Measurements from ENCODE around the gene ZNF385B. TPM values are rescaled to one million over a fixed set of nuclear protein-coding genes. Genes with fewer than 3 reads are reported as not detected.

Gene ZNF385B
- total RNA-seq, 1 experiment from 2014 or later: 0.77 TPM

DNA sequence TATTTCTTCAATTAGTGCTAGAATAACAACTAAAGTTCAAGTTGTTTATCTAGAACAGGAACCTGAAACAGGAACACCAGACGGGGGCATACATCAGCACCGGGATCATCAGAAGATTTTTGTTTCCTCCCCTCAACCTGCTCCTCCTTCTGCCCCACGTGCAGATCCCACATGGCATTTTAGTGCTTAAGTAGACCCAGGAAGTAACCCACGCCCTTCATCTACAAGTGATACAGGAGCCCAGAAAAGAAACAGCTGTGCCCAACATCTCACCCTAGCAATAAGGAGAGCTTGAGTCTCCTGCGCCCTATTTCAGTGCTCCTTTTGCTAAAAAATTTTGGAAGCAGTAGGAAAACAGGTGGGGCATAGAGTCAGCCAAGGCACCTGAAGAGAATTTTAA lies 5.2 kb downstream of the ZNF385B start:
- H3K27me3 ChIP-seq (replicated peaks; ENCODE audit: control insufficient read depth, insufficient read depth, low read length): 0 out of 2 replicates have a peak, but pooled peaks cover 3% of the 10 kb centered on the region
- no peak overlapping the region for H3K4me3 ChIP-seq (ENCODE audit: low read depth, low read length)
- intact Hi-C loops (cut with micrococcal nuclease; ENCODE audit: unreplicated experiment): no loop called here
- peaks cover 4% of the 10 kb centered on the region for H3K36me3 Mint-ChIP-seq (ENCODE audit: insufficient read depth, unreplicated experiment)
- H3K36me3 ChIP-seq (ENCODE audit: control insufficient read depth, insufficient read depth, low read length): no peaks in the 10 kb centered on the region
- H3K4me1 ChIP-seq: no peaks in the 10 kb centered on the region
- TF ChIP-seq, protein P1, sequence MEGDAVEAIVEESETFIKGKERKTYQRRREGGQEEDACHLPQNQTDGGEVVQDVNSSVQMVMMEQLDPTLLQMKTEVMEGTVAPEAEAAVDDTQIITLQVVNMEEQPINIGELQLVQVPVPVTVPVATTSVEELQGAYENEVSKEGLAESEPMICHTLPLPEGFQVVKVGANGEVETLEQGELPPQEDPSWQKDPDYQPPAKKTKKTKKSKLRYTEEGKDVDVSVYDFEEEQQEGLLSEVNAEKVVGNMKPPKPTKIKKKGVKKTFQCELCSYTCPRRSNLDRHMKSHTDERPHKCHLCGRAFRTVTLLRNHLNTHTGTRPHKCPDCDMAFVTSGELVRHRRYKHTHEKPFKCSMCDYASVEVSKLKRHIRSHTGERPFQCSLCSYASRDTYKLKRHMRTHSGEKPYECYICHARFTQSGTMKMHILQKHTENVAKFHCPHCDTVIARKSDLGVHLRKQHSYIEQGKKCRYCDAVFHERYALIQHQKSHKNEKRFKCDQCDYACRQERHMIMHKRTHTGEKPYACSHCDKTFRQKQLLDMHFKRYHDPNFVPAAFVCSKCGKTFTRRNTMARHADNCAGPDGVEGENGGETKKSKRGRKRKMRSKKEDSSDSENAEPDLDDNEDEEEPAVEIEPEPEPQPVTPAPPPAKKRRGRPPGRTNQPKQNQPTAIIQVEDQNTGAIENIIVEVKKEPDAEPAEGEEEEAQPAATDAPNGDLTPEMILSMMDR (IDR thresholded peaks at IDR 0.05; ENCODE audit: insufficient read depth in 1 of 2, low read depth in 1 of 2, low read length in 1 of 2, severe bottlenecking in 1 of 2, unreplicated experiment in 1 of 2): no peak
- H3K9me3 ChIP-seq: no peaks in the 10 kb centered on the region
- no peak overlapping the region for H3K4me3 Mint-ChIP-seq (ENCODE audit: unreplicated experiment)
- peaks cover 29% of the 10 kb centered on the region for H3K27me3 Mint-ChIP-seq (ENCODE audit: insufficient read depth, unreplicated experiment)
- ChIA-PET CTCF (no interaction called here), POLR2A (no interaction called here)
- BruUV-seq (replicated peaks): no TSS peak
- DNase-seq: no peak
- no peaks in the 10 kb centered on the region for H3K9me3 Mint-ChIP-seq (ENCODE audit: unreplicated experiment)
- no peak overlapping the region for H3K27ac Mint-ChIP-seq (ENCODE audit: unreplicated experiment)
- peaks cover 5% of the 10 kb centered on the region for H3K4me1 Mint-ChIP-seq (ENCODE audit: low read depth, unreplicated experiment)

DNA sequence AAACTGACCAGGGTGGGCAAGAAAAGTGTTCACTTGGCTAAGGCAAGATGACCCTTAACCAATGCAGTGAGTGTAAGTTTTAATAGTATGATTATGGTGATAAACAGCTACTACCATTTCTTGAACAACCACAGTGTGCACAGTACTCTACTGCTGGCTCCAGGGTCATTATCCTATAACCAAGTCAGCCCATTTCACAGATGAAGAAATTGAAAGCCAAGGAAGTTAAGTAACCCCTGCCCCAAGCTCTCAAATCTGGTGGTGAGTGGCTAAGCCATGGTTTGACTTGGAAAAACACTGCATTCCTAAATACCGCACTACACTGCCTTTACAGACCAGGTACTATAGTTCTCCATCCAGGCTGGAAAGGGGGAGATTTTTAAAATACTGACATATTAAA lies 5.7 kb downstream of the ZNF385B start:
- ChIA-PET POLR2A (no interaction called here), CTCF (no interaction called here)
- Mint-ChIP-seq H3K27ac (ENCODE audit: unreplicated experiment) (no peak overlapping the region), H3K4me1 (ENCODE audit: low read depth, unreplicated experiment) (peaks cover 5% of the 10 kb centered on the region), H3K27me3 (ENCODE audit: insufficient read depth, unreplicated experiment) (peaks cover 29% of the 10 kb centered on the region), H3K4me3 (ENCODE audit: unreplicated experiment) (no peak overlapping the region), H3K9me3 (ENCODE audit: unreplicated experiment) (no peaks in the 10 kb centered on the region), H3K36me3 (ENCODE audit: insufficient read depth, unreplicated experiment) (peaks cover 4% of the 10 kb centered on the region)
- TF ChIP-seq, protein P1 (IDR thresholded peaks at IDR 0.05; ENCODE audit: insufficient read depth in 1 of 2, low read depth in 1 of 2, low read length in 1 of 2, severe bottlenecking in 1 of 2, unreplicated experiment in 1 of 2): no peak
- no peaks in the 10 kb centered on the region for H3K4me1 ChIP-seq
- H3K27me3 ChIP-seq (replicated peaks; ENCODE audit: control insufficient read depth, insufficient read depth, low read length): 0 out of 2 replicates have a peak, but pooled peaks cover 3% of the 10 kb centered on the region
- H3K4me3 ChIP-seq (ENCODE audit: low read depth, low read length): no peak overlapping the region
- no TSS peak for BruUV-seq (replicated peaks)
- no peak for DNase-seq
- intact Hi-C loops (cut with micrococcal nuclease; ENCODE audit: unreplicated experiment): no loop called here
- H3K36me3 ChIP-seq (ENCODE audit: control insufficient read depth, insufficient read depth, low read length): no peaks in the 10 kb centered on the region
- no peaks in the 10 kb centered on the region for H3K9me3 ChIP-seq

DNA sequence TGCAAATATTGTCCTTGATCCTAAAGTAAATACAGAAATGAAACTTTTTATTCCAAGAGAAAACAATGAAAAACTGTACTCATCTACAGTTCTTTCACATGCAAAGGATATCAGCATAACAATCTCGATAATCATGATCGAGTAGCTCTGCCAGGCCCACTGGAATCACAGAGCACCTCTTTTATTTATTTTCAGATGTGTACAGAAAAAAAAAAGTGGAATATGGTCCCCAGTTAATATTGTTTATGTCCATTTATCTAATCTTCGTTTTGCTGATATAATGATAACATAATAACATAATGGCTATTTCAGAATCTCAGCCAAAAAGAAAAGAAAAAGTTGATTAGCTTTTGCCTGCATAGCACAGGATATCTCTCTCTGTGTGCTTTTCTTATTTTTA lies 6.5 kb downstream of the ZNF385B start:
- DNase-seq: no peak
- Mint-ChIP-seq H3K9me3 (ENCODE audit: unreplicated experiment) (no peaks in the 10 kb centered on the region), H3K4me1 (ENCODE audit: low read depth, unreplicated experiment) (no peaks in the 10 kb centered on the region), H3K27ac (ENCODE audit: unreplicated experiment) (no peak overlapping the region), H3K27me3 (ENCODE audit: insufficient read depth, unreplicated experiment) (peaks cover 21% of the 10 kb centered on the region), H3K4me3 (ENCODE audit: unreplicated experiment) (no peak overlapping the region), H3K36me3 (ENCODE audit: insufficient read depth, unreplicated experiment) (no peaks in the 10 kb centered on the region)
- no peak overlapping the region for H3K4me3 ChIP-seq (ENCODE audit: low read depth, low read length)
- no peaks in the 10 kb centered on the region for H3K36me3 ChIP-seq (ENCODE audit: control insufficient read depth, insufficient read depth, low read length)
- TF ChIP-seq, protein P1 (IDR thresholded peaks at IDR 0.05; ENCODE audit: insufficient read depth in 1 of 2, low read depth in 1 of 2, low read length in 1 of 2, severe bottlenecking in 1 of 2, unreplicated experiment in 1 of 2): no peak
- BruUV-seq (replicated peaks): no TSS peak
- no peaks in the 10 kb centered on the region for H3K27me3 ChIP-seq (replicated peaks; ENCODE audit: control insufficient read depth, insufficient read depth, low read length)
- no peaks in the 10 kb centered on the region for H3K4me1 ChIP-seq
- no peaks in the 10 kb centered on the region for H3K9me3 ChIP-seq
- CTCF ChIA-PET: no interaction called here
- intact Hi-C loops (cut with micrococcal nuclease; ENCODE audit: unreplicated experiment): no loop called here
- POLR2A ChIA-PET: no interaction called here

Measured in Caco-2 (cell line).